Measurements from ENCODE around the gene SENP8. TPM values are rescaled to one million over a fixed set of nuclear protein-coding genes. Genes with fewer than 3 reads are reported as not detected.

The SENP8 gene
- total RNA-seq, 2 experiments from 2014 or later, result 2.8 TPM

- Mint-ChIP-seq H3K4me1 (ENCODE audit: low read depth) (peaks cover 4% of the 10 kb centered on the region), H3K27ac (no peak overlapping the region), H3K9me3 (no peaks in the 10 kb centered on the region), H3K36me3 (ENCODE audit: low read depth) (no peaks in the 10 kb centered on the region), H3K4me3 (no peak overlapping the region), H3K27me3 (no peaks in the 10 kb centered on the region)
- DNase-seq, result no peak
- ATAC-seq, result no peak
- CTCF ChIA-PET, result interaction anchor here (0.6 to 1.0 kb wide), 2 partner anchors 51 to 60 kb away, joined by 3 read pairs; no protein-coding TSS in a partner anchor
- POLR2A ChIA-PET, result no interaction called here
- no peak for TF ChIP-seq CTCF (IDR thresholded peaks at IDR 0.05)
- intact Hi-C loops (cut with micrococcal nuclease), result no loop called here
Measured at GRCh38 chr15:72105111-72105510, 13.1 kb upstream of the SENP8 start.

- intact Hi-C loops (cut with micrococcal nuclease), result no loop called here
- no peak for ATAC-seq
- no peaks in the 10 kb centered on the region for H3K9me3 Mint-ChIP-seq
- no peak overlapping the region for H3K27ac Mint-ChIP-seq
- ChIA-PET CTCF (no interaction called here), POLR2A (no interaction called here)
- DNase-seq, result no peak
- H3K36me3 Mint-ChIP-seq (ENCODE audit: low read depth), result no peaks in the 10 kb centered on the region
- TF ChIP-seq CTCF (IDR thresholded peaks at IDR 0.05), result no peak
- no peak overlapping the region for H3K4me3 Mint-ChIP-seq
- H3K27me3 Mint-ChIP-seq, result no peaks in the 10 kb centered on the region
- H3K4me1 Mint-ChIP-seq (ENCODE audit: low read depth), result peaks cover 4% of the 10 kb centered on the region
Measured at GRCh38 chr15:72106068-72106467, 12.1 kb upstream of the SENP8 start.

- Mint-ChIP-seq H3K27me3 (no peaks in the 10 kb centered on the region), H3K4me1 (ENCODE audit: low read depth) (peaks cover 16% of the 10 kb centered on the region), H3K27ac (no peak overlapping the region), H3K36me3 (ENCODE audit: low read depth) (no peaks in the 10 kb centered on the region), H3K9me3 (no peaks in the 10 kb centered on the region), H3K4me3 (no peak overlapping the region)
- TF ChIP-seq CTCF (IDR thresholded peaks at IDR 0.05), result no peak
- DNase-seq (no peak), ATAC-seq (no peak)
- POLR2A ChIA-PET, result no interaction called here
- intact Hi-C loops (cut with micrococcal nuclease), result no loop called here
- CTCF ChIA-PET, result no interaction called here
Measured at GRCh38 chr15:72110355-72110754, 7.8 kb upstream of the SENP8 start.

GRCh38 chr15:72112116-72112515 is 6.1 kb upstream of the SENP8 start:
- TF ChIP-seq CTCF (IDR thresholded peaks at IDR 0.05), result no peak
- ChIA-PET CTCF (interaction anchor here (2.1 kb wide), 1 partner anchor 44 kb away, joined by 5 read pairs; no protein-coding TSS in a partner anchor), POLR2A (no interaction called here)
- no peaks in the 10 kb centered on the region for H3K27me3 Mint-ChIP-seq
- ATAC-seq (no peak), DNase-seq (no peak)
- peaks cover 27% of the 10 kb centered on the region for H3K4me1 Mint-ChIP-seq (ENCODE audit: low read depth)
- H3K27ac Mint-ChIP-seq, result no peak overlapping the region
- intact Hi-C loops (cut with micrococcal nuclease), result no loop called here
- no peaks in the 10 kb centered on the region for H3K9me3 Mint-ChIP-seq
- no peak overlapping the region for H3K4me3 Mint-ChIP-seq
- no peaks in the 10 kb centered on the region for H3K36me3 Mint-ChIP-seq (ENCODE audit: low read depth)

GRCh38 chr15:72112805-72113204 is 5.4 kb upstream of the SENP8 start:
- ChIA-PET CTCF (interaction anchor here (1.1 to 2.1 kb wide), 2 partner anchors 44 to 112 kb away, joined by 3 to 5 read pairs; no protein-coding TSS in a partner anchor), POLR2A (no interaction called here)
- H3K27ac Mint-ChIP-seq, result no peak overlapping the region
- H3K27me3 Mint-ChIP-seq, result no peaks in the 10 kb centered on the region
- no peak for TF ChIP-seq CTCF (IDR thresholded peaks at IDR 0.05)
- H3K9me3 Mint-ChIP-seq, result no peaks in the 10 kb centered on the region
- intact Hi-C loops (cut with micrococcal nuclease), result no loop called here
- H3K4me1 Mint-ChIP-seq (ENCODE audit: low read depth), result peaks cover 27% of the 10 kb centered on the region
- no peak for ATAC-seq
- DNase-seq, result no peak
- H3K36me3 Mint-ChIP-seq (ENCODE audit: low read depth), result no peaks in the 10 kb centered on the region
- H3K4me3 Mint-ChIP-seq, result no peak overlapping the region

All from activated CD8-positive, alpha-beta T cell treated with anti-CD3 and anti-CD28 coated beads for 36 hours (primary cell).